ENCODE measurements around the gene APOL2.

GRCh38 chr22:36211237-36211861, 28.0 kb downstream of the APOL2 start:
- no peak for TF ChIP-seq EZH2 (IDR thresholded peaks at IDR 0.05; ENCODE audit: borderline replicate concordance, low read length)
- TF ChIP-seq CTCF (conservative IDR thresholded peaks at IDR 0.05 in 1 of 2, IDR thresholded peaks at IDR 0.05 in 1 of 2; ENCODE audit: extremely low read depth in 1 of 2, insufficient read depth in 1 of 2, low read depth in 1 of 2, low read length in 2 of 2), result no peak

Data from mammary epithelial cell (primary cell).